Measurements from ENCODE around the gene TCERG1L. TPM values are rescaled to one million over a fixed set of nuclear protein-coding genes. Genes with fewer than 3 reads are reported as not detected.

The TCERG1L gene
- total RNA-seq, 6 experiments from 2014 or later, result not detected

DNA sequence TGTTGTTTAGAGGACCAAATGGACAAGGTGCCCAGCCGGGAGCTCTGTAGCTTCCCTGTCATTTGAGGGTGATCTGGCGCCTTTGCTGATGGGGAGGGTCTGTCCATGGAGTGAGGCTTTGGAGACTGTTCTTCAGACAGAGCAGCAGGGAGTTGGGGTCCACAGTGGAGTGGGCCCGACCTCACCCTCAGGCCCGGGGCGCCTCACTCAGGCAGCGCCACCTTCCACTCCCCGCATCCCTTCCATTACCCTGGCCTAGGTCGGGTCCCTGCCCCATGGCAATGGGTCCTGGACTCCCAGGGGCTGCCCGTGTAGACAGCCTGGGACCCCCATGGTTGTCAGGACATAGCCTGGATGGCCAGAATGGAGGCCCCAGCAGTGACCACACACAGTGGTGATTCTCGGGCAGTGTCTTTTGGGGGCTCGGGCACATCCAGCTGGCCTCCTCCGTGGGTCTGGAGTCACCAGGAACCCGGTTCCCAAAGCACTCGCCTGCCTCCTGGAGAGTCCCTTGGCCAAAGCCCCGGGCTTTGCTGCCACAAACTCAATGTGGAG is 38.5 kb downstream of the TCERG1L start:
- intact Hi-C loops (cut with DNase I), result no loop called here
- no peaks in the 10 kb centered on the region for H3K27me3 ChIP-seq
- no peak overlapping the region for H3K27ac ChIP-seq
- DNase-seq (no peak), ATAC-seq (peak in 1 of 4 donors; percentile 14)
- no peaks in the 10 kb centered on the region for H3K9me3 ChIP-seq
- H3K4me1 ChIP-seq, result no peaks in the 10 kb centered on the region
- no peak for TF ChIP-seq POLR2A (IDR thresholded peaks at IDR 0.05)
- TF ChIP-seq, protein P1, sequence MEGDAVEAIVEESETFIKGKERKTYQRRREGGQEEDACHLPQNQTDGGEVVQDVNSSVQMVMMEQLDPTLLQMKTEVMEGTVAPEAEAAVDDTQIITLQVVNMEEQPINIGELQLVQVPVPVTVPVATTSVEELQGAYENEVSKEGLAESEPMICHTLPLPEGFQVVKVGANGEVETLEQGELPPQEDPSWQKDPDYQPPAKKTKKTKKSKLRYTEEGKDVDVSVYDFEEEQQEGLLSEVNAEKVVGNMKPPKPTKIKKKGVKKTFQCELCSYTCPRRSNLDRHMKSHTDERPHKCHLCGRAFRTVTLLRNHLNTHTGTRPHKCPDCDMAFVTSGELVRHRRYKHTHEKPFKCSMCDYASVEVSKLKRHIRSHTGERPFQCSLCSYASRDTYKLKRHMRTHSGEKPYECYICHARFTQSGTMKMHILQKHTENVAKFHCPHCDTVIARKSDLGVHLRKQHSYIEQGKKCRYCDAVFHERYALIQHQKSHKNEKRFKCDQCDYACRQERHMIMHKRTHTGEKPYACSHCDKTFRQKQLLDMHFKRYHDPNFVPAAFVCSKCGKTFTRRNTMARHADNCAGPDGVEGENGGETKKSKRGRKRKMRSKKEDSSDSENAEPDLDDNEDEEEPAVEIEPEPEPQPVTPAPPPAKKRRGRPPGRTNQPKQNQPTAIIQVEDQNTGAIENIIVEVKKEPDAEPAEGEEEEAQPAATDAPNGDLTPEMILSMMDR (IDR thresholded peaks at IDR 0.05), result no peak
- no peaks in the 10 kb centered on the region for H3K36me3 ChIP-seq
- no peak overlapping the region for H3K4me3 ChIP-seq
- WGBS (ENCODE audit: insufficient coverage, low coverage, low lambda C conversion rate, missing lambda C conversion rate), result 47% methylated on average over 3 of the region's 15 CpGs

DNA sequence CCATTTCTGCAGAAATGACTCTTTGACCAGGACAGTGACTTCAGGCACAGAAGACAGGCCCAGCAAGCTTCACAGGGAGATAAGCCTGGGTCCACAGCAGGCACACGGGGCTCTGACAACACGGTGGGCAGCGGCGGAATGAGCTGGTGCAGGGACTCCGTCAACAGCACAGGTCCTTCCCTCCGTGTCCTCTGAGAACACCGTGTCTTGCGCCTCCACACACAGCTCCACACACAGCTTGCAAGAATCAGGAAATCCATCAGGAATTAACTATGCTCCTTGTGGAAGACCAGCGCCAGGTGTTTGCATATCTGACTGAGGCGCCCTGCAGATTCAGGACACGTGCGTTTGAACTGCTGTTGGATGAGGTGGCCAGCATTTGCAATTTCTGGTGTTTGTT is 39.6 kb downstream of the TCERG1L start:
- Histone ChIP-seq H3K9me3 (no peaks in the 10 kb centered on the region), H3K27me3 (no peaks in the 10 kb centered on the region), H3K36me3 (no peaks in the 10 kb centered on the region), H3K4me3 (no peak overlapping the region), H3K4me1 (no peaks in the 10 kb centered on the region), H3K27ac (no peak overlapping the region)
- TF ChIP-seq, protein P1 (IDR thresholded peaks at IDR 0.05), result no peak
- no peak for TF ChIP-seq POLR2A (IDR thresholded peaks at IDR 0.05)
- ATAC-seq (no peak), DNase-seq (no peak)
- WGBS (ENCODE audit: insufficient coverage, low coverage, low lambda C conversion rate, missing lambda C conversion rate), result 85% methylated on average over 4 of the region's 12 CpGs
- intact Hi-C loops (cut with DNase I), result no loop called here

DNA sequence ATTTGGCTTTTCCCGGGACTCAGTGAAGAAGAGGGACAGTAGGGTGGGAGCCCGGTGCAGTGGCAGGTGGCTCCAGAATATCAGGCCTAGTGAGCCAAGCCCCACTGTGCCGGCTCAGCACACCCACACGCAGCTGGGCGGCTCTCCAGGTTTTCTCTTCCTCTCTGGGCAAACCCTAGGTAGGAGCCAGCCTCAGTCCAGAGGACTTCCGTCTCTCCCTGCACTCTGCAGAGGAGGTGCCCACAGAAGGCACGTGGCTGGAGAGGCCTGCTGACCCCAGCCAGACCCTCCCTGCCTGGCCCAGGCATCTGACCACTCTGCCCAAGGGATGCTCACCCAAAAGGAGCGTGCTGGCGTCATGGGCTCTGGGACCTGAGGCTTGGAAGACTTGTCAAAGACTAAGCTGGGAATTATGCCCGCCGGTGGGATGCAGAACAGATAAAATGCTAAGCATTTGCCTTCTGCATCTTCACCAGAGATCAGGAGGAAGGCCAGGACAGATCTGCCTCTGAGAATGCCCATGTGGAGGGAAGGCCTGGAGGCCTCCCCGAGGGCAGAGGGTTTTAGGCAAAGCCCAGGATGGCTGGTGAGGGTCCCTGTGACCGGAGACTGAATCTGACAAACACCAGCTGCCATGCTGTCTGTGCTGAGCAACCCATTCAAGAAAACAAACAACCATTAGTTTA is 40.2 kb downstream of the TCERG1L start:
- no peaks in the 10 kb centered on the region for H3K4me1 ChIP-seq
- intact Hi-C loops (cut with DNase I), result no loop called here

DNA sequence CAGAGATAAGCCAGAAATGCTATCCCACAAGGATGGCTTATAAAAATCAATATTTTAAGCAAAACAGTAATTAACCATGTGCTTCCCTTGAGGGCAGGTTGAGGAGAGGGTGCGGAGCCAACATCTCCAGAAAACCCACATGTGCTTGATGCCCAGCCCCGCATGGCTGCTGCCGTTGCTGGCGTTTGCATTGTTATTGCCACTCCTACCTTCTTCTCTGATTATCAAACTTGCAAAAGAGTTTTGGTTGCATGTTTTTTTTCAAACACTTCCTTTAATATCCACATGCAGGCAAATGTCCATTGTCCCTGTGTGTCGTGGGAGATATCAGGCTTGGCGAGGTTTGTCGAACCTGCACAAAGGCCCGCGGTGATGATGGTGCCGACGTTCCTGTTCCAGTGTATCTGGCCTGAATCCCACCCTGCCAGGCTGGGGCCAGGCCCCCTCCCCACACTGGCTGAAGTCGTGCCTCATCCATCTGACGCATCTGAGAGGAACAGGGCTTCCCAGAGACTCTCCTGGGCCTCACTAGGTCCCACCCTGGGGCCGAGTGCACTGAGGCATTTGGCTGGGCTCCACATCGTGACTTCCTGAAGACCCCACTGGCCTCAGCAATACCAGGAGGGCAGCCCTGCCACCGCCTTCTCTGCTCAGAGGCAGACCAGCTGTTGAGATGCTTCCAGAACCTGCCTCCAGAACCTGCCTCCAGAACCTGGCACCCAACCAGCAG is 40.9 kb downstream of the TCERG1L start:
- intact Hi-C loops (cut with DNase I), result no loop called here
- Histone ChIP-seq H3K27me3 (no peaks in the 10 kb centered on the region), H3K9me3 (no peaks in the 10 kb centered on the region), H3K4me1 (no peaks in the 10 kb centered on the region), H3K4me3 (no peak overlapping the region), H3K36me3 (no peaks in the 10 kb centered on the region), H3K27ac (no peak overlapping the region)
- DNase-seq (no peak), ATAC-seq (no peak)
- TF ChIP-seq POLR2A (IDR thresholded peaks at IDR 0.05), result no peak
- TF ChIP-seq, protein P1 (IDR thresholded peaks at IDR 0.05), result no peak
- 49% methylated on average over 8 of the region's 16 CpGs for WGBS (ENCODE audit: insufficient coverage, low coverage, low lambda C conversion rate, missing lambda C conversion rate)

More for the DNA sequence above, 40.2 kb downstream of the TCERG1L start:
- Histone ChIP-seq H3K27ac (no peak overlapping the region), H3K9me3 (no peaks in the 10 kb centered on the region), H3K36me3 (no peaks in the 10 kb centered on the region), H3K4me3 (no peak overlapping the region), H3K27me3 (no peaks in the 10 kb centered on the region)
- ATAC-seq (no peak), DNase-seq (no peak)
- TF ChIP-seq, protein P1 (IDR thresholded peaks at IDR 0.05), result no peak
- TF ChIP-seq POLR2A (IDR thresholded peaks at IDR 0.05), result no peak
- WGBS (ENCODE audit: insufficient coverage, low coverage, low lambda C conversion rate, missing lambda C conversion rate), result 65% methylated on average over 2 of the region's 13 CpGs
